ENCODE results near the gene RNF212B. TPM values are rescaled to one million over a fixed set of nuclear protein-coding genes. Genes with fewer than 3 reads are reported as not detected.
"Not testable (repeated sequence)": the region's sequence is repeated elsewhere in the genome, so short reads cannot be mapped to it uniquely, and the experiment has no call there.

RNF212B gene
- total and polyA plus RNA-seq, 2 donors: 0.05 to 0.07 TPM

- Histone ChIP-seq H3K27me3 (ENCODE audit: control insufficient read depth in 2 of 2, insufficient read depth in 1 of 2, low read length in 1 of 2) (no peaks in the 10 kb centered on the region), H3K36me3 (ENCODE audit: control insufficient read depth in 2 of 2, insufficient read depth in 2 of 2, low read length in 1 of 2) (no peaks in the 10 kb centered on the region), H3K4me1 (ENCODE audit: control insufficient read depth in 2 of 2, insufficient read depth in 2 of 2, low read length in 2 of 2) (no peaks in the 10 kb centered on the region), H3K9me3 (ENCODE audit: control insufficient read depth in 2 of 2, insufficient read depth in 1 of 2, low read length in 1 of 2) (no peaks in the 10 kb centered on the region), H3K4me3 (ENCODE audit: low read length in 2 of 2) (no peak overlapping the region), H3K27ac (ENCODE audit: low read depth in 1 of 2, low read length in 1 of 2) (no peak overlapping the region)
- DNase-seq (ENCODE audit: low read depth in 6 of 9, low spot score in 9 of 9): no peak
These were observed 29.4 kb upstream of the RNF212B start for GRCh38 chr14:23208324-23208723.

DNA sequence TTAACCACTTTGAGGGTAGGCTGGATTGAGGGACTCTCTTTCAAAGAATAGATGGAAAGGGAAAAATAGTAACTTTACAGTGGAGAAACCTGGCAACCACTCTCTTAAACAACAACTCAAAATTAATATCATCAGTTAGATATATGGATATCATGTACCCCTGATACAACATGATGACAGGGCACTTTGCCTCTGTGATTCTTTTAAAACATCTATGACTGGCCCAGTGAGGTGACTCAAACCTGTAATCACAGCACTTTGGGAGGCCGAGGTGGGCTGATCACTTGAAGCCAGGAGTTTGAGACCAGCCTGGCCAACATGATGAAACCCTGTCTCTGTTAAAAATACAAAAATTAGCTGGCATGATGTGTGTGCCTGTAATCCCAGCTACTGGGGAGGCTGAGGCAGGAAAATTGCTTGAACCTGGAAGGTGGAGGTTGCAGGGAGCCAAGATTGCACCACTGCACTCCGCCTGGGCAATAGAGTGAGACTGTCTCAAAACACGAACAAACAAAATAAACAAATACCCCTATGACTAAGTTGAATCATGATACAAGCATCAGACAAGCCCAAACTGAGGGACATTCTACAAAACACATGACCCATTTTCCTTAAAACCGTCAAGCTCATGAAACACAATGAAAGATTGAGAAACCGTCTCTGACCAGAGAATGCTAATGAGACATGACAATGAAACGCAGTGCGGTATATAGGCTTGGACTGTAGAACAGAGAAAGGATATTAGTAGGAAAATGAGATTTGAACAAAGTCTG is 27.9 kb upstream of the RNF212B start:
- Histone ChIP-seq H3K27me3 (ENCODE audit: control insufficient read depth in 2 of 2, insufficient read depth in 1 of 2, low read length in 1 of 2) (no peaks in the 10 kb centered on the region), H3K27ac (ENCODE audit: low read depth in 1 of 2, low read length in 1 of 2) (no peak overlapping the region), H3K36me3 (ENCODE audit: control insufficient read depth in 2 of 2, insufficient read depth in 2 of 2, low read length in 1 of 2) (no peaks in the 10 kb centered on the region), H3K9me3 (ENCODE audit: control insufficient read depth in 2 of 2, insufficient read depth in 1 of 2, low read length in 1 of 2) (no peaks in the 10 kb centered on the region), H3K4me3 (ENCODE audit: low read length in 2 of 2) (no peak overlapping the region), H3K4me1 (ENCODE audit: control insufficient read depth in 2 of 2, insufficient read depth in 2 of 2, low read length in 2 of 2) (no peaks in the 10 kb centered on the region)
- WGBS: 94% methylated on average over 7 of the region's 7 CpGs
- no peak for DNase-seq (ENCODE audit: low read depth in 6 of 9, low spot score in 9 of 9)

DNA sequence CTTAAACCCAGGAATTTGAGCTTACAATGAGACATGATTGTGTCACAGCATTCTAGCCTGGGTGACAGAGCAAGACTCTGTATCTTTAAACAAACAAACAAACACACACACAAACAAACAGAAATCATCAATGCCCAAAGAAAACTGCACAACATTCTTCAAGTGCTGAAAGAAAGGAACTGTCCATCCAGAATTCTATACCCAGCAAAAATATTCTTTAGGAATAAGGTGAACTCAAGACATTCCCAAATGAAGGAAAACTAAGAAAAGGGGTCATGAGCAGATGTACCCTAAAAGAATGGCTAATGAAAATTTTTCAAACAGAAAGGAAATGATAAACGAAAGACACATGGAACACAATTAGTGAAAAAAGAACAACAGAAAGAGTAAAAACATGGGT is 22.3 kb upstream of the RNF212B start:
- Histone ChIP-seq H3K36me3 (ENCODE audit: control insufficient read depth in 2 of 2, insufficient read depth in 2 of 2, low read length in 1 of 2) (no peaks in the 10 kb centered on the region), H3K4me3 (ENCODE audit: low read length in 2 of 2) (no peak overlapping the region), H3K27ac (ENCODE audit: low read depth in 1 of 2, low read length in 1 of 2) (no peak overlapping the region), H3K27me3 (ENCODE audit: control insufficient read depth in 2 of 2, insufficient read depth in 1 of 2, low read length in 1 of 2) (no peaks in the 10 kb centered on the region), H3K4me1 (ENCODE audit: control insufficient read depth in 2 of 2, insufficient read depth in 2 of 2, low read length in 2 of 2) (no peaks in the 10 kb centered on the region), H3K9me3 (ENCODE audit: control insufficient read depth in 2 of 2, insufficient read depth in 1 of 2, low read length in 1 of 2) (no peaks in the 10 kb centered on the region)
- no peak for DNase-seq (ENCODE audit: low read depth in 6 of 9, low spot score in 9 of 9)
- 98% methylated on average over 1 of the region's 1 CpG for whole genome bisulfite sequencing

DNA sequence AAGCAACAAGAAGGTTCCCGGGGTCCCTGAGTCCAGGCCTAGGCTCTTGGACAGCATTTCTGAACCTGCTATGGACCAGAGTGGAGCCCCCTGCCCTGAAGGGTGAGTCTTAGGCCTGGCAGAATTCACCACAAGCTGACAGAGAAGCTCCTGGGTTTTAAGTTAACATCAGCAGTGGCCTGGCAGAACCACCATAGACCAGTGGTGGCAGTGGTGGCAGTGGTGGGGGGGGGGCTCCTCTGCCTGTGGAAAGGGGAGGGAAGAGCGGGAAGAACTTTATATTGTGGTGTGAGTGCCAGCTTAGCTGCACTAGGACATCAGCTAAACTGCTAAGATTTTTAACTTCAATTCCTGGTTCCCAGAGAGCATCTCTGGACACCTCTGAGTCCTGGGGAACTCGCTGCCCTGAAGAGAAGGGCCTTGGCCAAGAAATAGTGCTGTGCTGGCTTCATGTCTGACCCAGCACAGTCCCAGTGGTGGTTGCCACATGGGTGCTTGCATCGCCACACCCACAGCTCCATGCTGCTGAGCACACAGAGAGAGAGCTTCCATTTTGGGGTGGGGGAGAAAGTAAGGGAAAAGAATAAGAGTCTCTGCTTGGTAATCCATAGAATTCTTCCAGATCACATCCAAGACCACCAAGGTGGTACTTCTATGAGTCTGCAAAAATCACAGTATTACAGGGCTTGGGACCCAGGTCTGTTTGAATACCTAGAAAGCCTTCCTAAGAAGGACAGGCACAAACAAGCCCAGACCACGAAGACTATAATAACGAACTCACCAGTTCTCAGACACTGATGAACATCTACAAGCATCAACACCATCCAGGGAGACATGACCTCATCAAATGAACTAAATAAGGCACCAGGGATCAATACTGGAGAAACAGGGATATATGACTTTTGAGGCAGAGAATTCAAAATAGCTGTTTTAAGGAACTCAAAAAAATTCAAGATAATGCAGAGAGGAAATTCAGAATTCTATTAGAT is 20.4 kb upstream of the RNF212B start:
- Histone ChIP-seq H3K4me3 (ENCODE audit: low read length in 2 of 2) (no peak overlapping the region), H3K4me1 (ENCODE audit: control insufficient read depth in 2 of 2, insufficient read depth in 2 of 2, low read length in 2 of 2) (no peaks in the 10 kb centered on the region), H3K27ac (ENCODE audit: low read depth in 1 of 2, low read length in 1 of 2) (no peak overlapping the region), H3K27me3 (ENCODE audit: control insufficient read depth in 2 of 2, insufficient read depth in 1 of 2, low read length in 1 of 2) (no peaks in the 10 kb centered on the region), H3K36me3 (ENCODE audit: control insufficient read depth in 2 of 2, insufficient read depth in 2 of 2, low read length in 1 of 2) (no peaks in the 10 kb centered on the region), H3K9me3 (ENCODE audit: control insufficient read depth in 2 of 2, insufficient read depth in 1 of 2, low read length in 1 of 2) (no peaks in the 10 kb centered on the region)
- no peak for DNase-seq (ENCODE audit: low read depth in 6 of 9, low spot score in 9 of 9)
- 97% methylated on average over 6 of the region's 6 CpGs for WGBS

DNA sequence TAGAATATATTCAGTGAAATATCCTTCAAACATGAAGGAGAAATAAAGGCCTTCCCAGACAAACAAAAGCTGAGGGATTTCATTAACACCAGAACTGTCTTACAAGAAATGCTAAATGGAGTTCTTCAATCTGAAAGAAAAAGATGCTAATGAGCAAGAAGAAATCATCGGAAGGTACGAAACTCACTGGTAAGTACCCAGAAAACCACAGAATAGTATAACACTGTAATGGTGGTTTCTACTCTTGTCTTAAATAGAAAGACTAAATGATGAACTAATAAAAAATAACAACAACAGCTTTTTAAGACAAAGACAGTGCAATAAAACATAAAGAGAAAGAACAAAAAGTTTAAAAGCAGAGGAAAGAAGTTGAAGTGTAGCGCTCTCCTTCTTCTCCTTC is 18.7 kb upstream of the RNF212B start:
- 81% methylated on average over 3 of the region's 3 CpGs for WGBS
- no peak overlapping the region for H3K27ac ChIP-seq (ENCODE audit: low read depth in 1 of 2, low read length in 1 of 2)
- no peaks in the 10 kb centered on the region for H3K4me1 ChIP-seq (ENCODE audit: control insufficient read depth in 2 of 2, insufficient read depth in 2 of 2, low read length in 2 of 2)
- H3K4me3 ChIP-seq (ENCODE audit: low read length in 2 of 2): no peak overlapping the region
- H3K27me3 ChIP-seq (ENCODE audit: control insufficient read depth in 2 of 2, insufficient read depth in 1 of 2, low read length in 1 of 2): no peaks in the 10 kb centered on the region
- H3K36me3 ChIP-seq (ENCODE audit: control insufficient read depth in 2 of 2, insufficient read depth in 2 of 2, low read length in 1 of 2): no peaks in the 10 kb centered on the region
- no peak for DNase-seq (ENCODE audit: low read depth in 6 of 9, low spot score in 9 of 9)
- no peaks in the 10 kb centered on the region for H3K9me3 ChIP-seq (ENCODE audit: control insufficient read depth in 2 of 2, insufficient read depth in 1 of 2, low read length in 1 of 2)

GRCh38 chr14:23224958-23225357 is 12.8 kb upstream of the RNF212B start:
- H3K4me3 ChIP-seq (ENCODE audit: low read length in 2 of 2); H3K9me3 ChIP-seq (ENCODE audit: control insufficient read depth in 2 of 2, insufficient read depth in 1 of 2, low read length in 1 of 2); H3K27me3 ChIP-seq (ENCODE audit: control insufficient read depth in 2 of 2, insufficient read depth in 1 of 2, low read length in 1 of 2); H3K4me1 ChIP-seq (ENCODE audit: control insufficient read depth in 2 of 2, insufficient read depth in 2 of 2, low read length in 2 of 2); H3K27ac ChIP-seq (ENCODE audit: low read depth in 1 of 2, low read length in 1 of 2); DNase-seq (ENCODE audit: low read depth in 6 of 9, low spot score in 9 of 9); H3K36me3 ChIP-seq (ENCODE audit: control insufficient read depth in 2 of 2, insufficient read depth in 2 of 2, low read length in 1 of 2): not testable (repeated sequence)
- 98% methylated on average over 1 of the region's 1 CpG for WGBS

DNA sequence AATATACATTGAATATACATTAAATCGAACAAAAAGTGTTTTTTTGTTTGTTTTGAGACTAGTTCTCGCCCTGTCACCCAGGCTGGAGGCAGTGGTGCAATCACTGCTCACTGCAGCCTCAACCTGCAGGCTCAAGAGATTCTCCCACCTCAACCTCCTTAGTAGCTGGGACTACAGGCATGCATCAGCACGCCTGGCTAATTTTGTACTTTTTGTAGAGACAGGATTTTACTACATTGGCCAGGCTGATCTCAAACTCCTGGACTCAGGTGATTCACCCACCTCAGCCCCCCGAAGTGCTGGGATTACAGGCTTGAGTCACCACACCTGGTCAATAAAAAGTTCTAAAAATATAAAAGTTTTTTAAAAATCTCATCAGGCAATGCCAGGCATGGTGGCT is 10.2 kb upstream of the RNF212B start:
- no peaks in the 10 kb centered on the region for H3K27me3 ChIP-seq (ENCODE audit: control insufficient read depth in 2 of 2, insufficient read depth in 1 of 2, low read length in 1 of 2)
- H3K4me3 ChIP-seq (ENCODE audit: low read length in 2 of 2): no peak overlapping the region
- DNase-seq (ENCODE audit: low read depth in 6 of 9, low spot score in 9 of 9): no peak
- WGBS: 84% methylated on average over 4 of the region's 4 CpGs
- H3K27ac ChIP-seq (ENCODE audit: low read depth in 1 of 2, low read length in 1 of 2): no peak overlapping the region
- no peaks in the 10 kb centered on the region for H3K4me1 ChIP-seq (ENCODE audit: control insufficient read depth in 2 of 2, insufficient read depth in 2 of 2, low read length in 2 of 2)
- H3K9me3 ChIP-seq (ENCODE audit: control insufficient read depth in 2 of 2, insufficient read depth in 1 of 2, low read length in 1 of 2): no peaks in the 10 kb centered on the region
- no peaks in the 10 kb centered on the region for H3K36me3 ChIP-seq (ENCODE audit: control insufficient read depth in 2 of 2, insufficient read depth in 2 of 2, low read length in 1 of 2)

GRCh38 chr14:23228812-23229211 is 8.9 kb upstream of the RNF212B start:
- 97% methylated on average over 1 of the region's 1 CpG for WGBS

DNA sequence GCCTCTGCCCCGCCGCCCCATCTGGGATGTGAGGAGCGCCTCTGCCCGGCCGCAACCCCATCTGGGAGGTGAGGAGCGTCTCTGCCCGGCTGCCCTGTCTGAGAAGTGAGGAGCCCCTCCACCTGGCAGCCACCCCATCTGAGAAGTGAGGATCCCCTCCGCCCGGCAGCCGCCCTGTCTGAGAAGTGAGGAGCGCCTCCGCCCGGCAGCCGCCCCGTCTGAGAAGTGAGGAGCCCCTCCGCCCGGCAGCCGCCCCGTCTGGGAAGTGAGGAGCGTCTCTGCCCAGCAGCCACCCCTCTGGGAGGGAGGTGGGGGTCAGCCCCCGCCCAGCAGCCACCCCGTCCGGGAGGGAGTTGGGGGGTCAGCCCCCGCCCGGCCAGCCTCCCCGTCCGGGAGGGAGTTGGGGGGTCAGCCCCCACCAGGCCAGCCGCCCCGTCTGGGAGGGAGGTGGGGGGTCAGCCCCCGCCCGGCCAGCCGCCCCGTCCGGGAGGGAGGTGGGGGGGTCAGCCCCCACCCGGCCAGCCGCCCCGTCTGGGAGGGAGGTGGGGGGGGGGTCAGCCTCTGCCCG is 5.4 kb upstream of the RNF212B start:
- not testable (repeated sequence) for H3K9me3 ChIP-seq (ENCODE audit: control insufficient read depth in 2 of 2, insufficient read depth in 1 of 2, low read length in 1 of 2); H3K36me3 ChIP-seq (ENCODE audit: control insufficient read depth in 2 of 2, insufficient read depth in 2 of 2, low read length in 1 of 2); H3K4me1 ChIP-seq (ENCODE audit: control insufficient read depth in 2 of 2, insufficient read depth in 2 of 2, low read length in 2 of 2); DNase-seq (ENCODE audit: low read depth in 6 of 9, low spot score in 9 of 9); H3K27ac ChIP-seq (ENCODE audit: low read depth in 1 of 2, low read length in 1 of 2); H3K4me3 ChIP-seq (ENCODE audit: low read length in 2 of 2); H3K27me3 ChIP-seq (ENCODE audit: control insufficient read depth in 2 of 2, insufficient read depth in 1 of 2, low read length in 1 of 2)
- WGBS: 93% methylated on average over 38 of the region's 38 CpGs

More at GRCh38 chr14:23228812-23229211, 8.9 kb upstream of the RNF212B start:
- Histone ChIP-seq H3K27me3 (ENCODE audit: control insufficient read depth in 2 of 2, insufficient read depth in 1 of 2, low read length in 1 of 2) (no peaks in the 10 kb centered on the region), H3K4me3 (ENCODE audit: low read length in 2 of 2) (no peak overlapping the region), H3K9me3 (ENCODE audit: control insufficient read depth in 2 of 2, insufficient read depth in 1 of 2, low read length in 1 of 2) (no peaks in the 10 kb centered on the region), H3K36me3 (ENCODE audit: control insufficient read depth in 2 of 2, insufficient read depth in 2 of 2, low read length in 1 of 2) (no peaks in the 10 kb centered on the region), H3K4me1 (ENCODE audit: control insufficient read depth in 2 of 2, insufficient read depth in 2 of 2, low read length in 2 of 2) (no peaks in the 10 kb centered on the region), H3K27ac (ENCODE audit: low read depth in 1 of 2, low read length in 1 of 2) (no peak overlapping the region)
- no peak for DNase-seq (ENCODE audit: low read depth in 6 of 9, low spot score in 9 of 9)

Measured in thymus (tissue), 11 donors.